GM12872 (cell line): Measurements from ENCODE around the gene ZNF783.

Experiments used
- TF ChIP-seq, protein P1 (sequence below): IDR thresholded peaks from 3 replicates; pipeline ENCODE4 v1.5.1; 2011; ENCODE audit warnings: low read depth, mild to moderate bottlenecking, low read length, moderate library complexity; ENCODE audit not compliant: insufficient read depth

ZNF783 gene

DNA sequence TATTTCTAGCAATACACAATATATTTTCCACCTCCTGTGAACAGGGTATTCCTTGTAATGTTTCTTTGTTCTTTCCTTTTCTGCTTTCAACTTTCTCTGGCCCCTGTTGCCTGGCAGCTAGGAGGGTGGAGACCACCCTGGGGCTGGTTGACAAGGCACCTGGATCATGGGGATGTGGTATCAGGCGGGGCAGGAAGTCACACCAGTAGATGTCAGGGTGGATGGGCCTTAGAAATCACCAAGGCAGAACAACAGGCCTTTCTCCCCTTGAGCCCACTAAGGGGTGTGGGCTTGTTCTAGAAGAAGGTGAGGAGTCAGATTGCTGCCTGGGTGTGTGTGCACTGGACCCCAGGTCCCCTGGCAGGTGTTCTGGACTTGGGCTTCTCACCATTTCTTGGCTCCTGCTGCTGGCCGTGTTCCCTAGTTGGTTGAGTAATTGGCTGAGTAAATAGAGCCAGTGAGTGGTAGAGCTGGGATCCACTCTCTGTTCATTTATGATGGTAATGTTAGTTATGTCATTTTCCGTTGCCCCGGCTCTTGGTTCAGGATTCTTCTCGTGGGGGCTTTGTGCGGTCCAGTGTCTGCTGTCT lies 24.9 kb downstream of the ZNF783 start:
- TF ChIP-seq, protein P1, sequence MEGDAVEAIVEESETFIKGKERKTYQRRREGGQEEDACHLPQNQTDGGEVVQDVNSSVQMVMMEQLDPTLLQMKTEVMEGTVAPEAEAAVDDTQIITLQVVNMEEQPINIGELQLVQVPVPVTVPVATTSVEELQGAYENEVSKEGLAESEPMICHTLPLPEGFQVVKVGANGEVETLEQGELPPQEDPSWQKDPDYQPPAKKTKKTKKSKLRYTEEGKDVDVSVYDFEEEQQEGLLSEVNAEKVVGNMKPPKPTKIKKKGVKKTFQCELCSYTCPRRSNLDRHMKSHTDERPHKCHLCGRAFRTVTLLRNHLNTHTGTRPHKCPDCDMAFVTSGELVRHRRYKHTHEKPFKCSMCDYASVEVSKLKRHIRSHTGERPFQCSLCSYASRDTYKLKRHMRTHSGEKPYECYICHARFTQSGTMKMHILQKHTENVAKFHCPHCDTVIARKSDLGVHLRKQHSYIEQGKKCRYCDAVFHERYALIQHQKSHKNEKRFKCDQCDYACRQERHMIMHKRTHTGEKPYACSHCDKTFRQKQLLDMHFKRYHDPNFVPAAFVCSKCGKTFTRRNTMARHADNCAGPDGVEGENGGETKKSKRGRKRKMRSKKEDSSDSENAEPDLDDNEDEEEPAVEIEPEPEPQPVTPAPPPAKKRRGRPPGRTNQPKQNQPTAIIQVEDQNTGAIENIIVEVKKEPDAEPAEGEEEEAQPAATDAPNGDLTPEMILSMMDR = no peak

DNA sequence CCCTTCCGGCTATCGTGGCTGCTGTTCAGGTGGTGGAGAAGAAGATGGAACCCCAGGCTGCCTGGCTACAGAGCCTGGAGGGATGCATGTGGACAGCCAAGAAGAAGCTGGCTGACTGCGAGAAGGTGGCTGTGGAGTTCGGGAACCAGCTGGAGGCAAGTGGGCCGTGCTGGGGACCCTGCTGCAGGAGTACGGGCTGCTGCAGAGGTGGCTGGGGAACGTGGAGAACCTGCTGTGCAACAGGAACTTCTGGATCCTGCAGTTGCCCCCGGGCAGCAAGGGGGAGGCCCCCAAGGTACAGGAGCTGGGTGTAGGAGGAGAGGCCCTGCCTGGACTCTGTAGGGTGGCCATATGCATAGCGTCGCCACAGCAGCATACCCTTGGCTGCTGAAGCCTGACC lies 25.6 kb downstream of the ZNF783 start:
- TF ChIP-seq, protein P1 = no peak

DNA sequence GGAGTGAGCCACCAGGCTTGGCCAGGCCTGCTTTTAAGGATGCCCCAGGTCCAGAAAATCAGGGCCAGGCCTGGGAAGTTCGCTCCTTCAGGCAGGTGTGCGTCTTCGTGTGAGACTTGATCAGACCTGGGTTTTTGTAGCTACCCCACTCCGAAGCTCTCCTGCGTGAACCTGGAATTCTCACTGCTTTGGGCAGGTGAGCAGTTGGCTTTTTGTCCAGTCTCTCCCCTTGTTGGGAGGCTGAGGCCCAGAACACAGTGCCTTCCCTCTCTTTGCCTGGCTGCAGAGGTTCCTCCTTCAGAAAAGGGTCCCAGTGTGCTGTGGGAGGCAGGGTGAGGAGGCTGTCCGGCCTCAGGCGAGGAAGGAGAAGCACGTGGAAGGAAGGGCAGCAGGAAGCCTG lies 27.3 kb downstream of the ZNF783 start:
- TF ChIP-seq, protein P1 = no peak

DNA sequence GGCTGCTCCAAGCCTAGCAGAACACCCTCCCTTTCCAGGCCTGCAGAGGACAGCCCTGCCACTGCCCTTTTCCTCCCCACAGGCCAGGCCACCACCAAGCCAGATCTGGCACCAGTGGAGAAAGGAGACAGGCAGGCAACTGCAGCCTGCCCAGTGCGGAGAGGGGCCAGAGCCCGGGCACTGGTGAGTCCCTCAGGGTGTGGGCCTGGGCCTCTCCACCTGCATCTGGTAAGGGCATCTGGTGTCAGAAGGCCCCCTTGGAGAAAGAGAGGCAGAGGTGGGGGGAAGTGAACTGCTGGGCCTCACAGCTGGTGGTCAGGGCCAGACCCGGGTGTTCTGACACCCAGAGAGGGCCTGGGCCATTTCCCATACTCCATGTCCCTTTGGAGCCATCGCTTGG lies 27.9 kb downstream of the ZNF783 start:
- TF ChIP-seq, protein P1 = no peak

DNA sequence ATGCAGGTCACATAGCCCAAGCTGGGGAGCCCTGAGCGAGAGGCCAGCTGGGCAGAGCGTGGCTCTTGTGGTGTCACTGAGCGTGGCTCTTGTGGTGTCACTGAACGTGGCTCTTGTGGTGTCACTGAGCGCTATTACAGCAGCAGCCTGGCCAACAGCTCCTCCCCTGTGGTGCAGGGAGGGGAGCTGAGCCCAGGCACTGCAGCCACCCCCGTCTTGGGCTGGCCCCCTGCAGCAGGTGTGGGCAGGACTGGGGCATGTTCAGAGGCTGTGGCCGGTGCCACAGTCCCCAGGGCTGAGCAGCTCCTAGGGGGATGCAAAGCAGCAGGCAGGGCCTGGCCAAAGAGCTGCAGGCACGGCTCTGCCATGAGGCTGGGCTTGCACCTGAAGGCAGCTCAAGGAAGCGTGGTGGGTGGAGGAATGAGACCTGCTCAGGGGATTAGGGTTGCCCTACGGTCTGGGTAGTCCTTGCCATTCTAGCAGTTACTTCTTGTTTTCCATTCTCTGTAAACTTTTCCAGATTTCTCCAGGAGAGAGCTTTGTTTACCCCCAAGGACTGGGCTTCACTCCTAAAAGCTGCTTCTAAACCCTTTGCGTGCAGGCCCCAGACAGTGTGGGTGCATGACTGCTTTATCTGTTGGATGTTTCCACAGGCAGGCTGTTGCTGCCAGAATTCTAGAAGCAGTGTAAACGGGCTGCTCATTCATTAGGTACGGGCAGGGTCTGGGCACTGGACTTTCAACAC lies 29.2 kb downstream of the ZNF783 start:
- TF ChIP-seq, protein P1 = no peak

DNA sequence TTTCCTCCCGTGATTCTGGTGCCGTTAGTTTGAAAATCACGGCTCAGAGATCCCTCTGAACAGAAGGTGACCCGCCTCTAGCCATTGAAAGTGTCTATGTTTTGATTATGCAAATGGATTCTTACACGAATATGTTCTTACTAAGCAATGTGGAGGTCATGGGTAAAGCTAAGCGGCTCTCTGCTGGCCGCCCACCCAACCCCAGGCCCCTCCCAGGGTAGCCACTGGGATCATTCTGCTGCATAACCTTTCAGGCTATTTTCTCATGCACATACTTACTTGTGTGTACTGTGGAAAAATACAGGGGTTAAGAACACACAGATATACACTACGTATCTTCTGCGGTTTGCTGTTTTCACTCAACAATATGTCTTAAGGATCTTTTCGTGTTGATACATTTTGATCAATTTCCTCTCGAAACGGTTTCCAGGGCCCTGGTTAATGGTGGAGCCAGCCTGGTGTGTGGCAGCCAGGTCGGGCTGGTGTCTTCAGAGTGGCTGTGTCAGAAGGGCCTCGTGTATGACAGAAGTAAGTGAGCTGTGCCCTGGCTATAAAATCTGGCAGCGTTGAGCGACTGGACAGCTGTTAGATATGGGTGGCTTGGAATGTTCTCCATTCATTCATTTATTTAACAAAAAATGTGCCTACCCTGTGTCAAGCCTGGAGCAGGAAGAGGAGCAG lies 29.9 kb downstream of the ZNF783 start:
- TF ChIP-seq, protein P1 = no peak

DNA sequence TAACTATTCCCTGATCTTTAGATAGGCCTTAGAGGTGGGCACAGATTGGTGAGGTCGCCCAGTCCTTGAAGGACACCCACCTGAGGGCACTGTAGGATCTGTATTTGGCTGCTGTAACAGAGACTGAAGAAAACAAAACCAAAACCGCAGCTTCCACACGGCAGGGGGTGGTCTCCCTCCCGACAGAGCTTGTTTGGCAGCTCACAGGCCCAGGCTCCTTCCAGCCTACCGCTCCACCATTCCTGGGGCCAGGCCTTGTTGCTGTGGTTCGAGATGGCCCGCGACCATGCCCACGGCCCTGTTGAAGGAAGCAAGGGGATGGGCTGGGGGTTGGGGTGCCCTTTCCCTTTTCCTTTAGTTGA lies 30.4 kb downstream of the ZNF783 start:
- TF ChIP-seq, protein P1 = no peak
